ENCODE data around the gene TET2.

- TF ChIP-seq TAF1 (IDR thresholded peaks at IDR 0.05; ENCODE audit: low read depth, low read length): no peak
- no peak for TF ChIP-seq POLR2A (IDR thresholded peaks at IDR 0.05; ENCODE audit: low read depth, low read length)
- TF ChIP-seq POU2F2 (IDR thresholded peaks at IDR 0.05; ENCODE audit: low read depth, low read length): no peak
- no peak for TF ChIP-seq PAX5 (IDR thresholded peaks at IDR 0.05; ENCODE audit: insufficient read depth, low read length, severe bottlenecking)
- no peak for TF ChIP-seq POLR2AphosphoS5 (IDR thresholded peaks at IDR 0.05; ENCODE audit: low read depth, low read length)
- TF ChIP-seq SPI1 (IDR thresholded peaks at IDR 0.05; ENCODE audit: low read depth, low read length): no peak
These were observed 51.9 kb downstream of the TET2 start for GRCh38 chr4:105198541-105198940.

Measured in GM12891 (cell line).